ENCODE results near the gene CTTNBP2NL.
"Not testable (repeated sequence)": the region's sequence is repeated elsewhere in the genome, so short reads cannot be mapped to it uniquely, and the experiment has no call there.

Gene CTTNBP2NL

GRCh38 chr1:112386731-112387346 is 9.2 kb upstream of the CTTNBP2NL start:
- ATAC-seq = no peak
- DNase-seq = no peak

GRCh38 chr1:112387807-112388206 is 8.2 kb upstream of the CTTNBP2NL start:
- ATAC-seq = no peak
- DNase-seq = no peak

- DNase-seq (no peak), ATAC-seq (no peak)
Observed at GRCh38 chr1:112388436-112388835, 7.6 kb upstream of the CTTNBP2NL start.

GRCh38 chr1:112389689-112390088 is 6.3 kb upstream of the CTTNBP2NL start:
- ATAC-seq = peak; percentile 50
- DNase-seq = peak; percentile 19

GRCh38 chr1:112390335-112390734 is 5.7 kb upstream of the CTTNBP2NL start:
- ATAC-seq, DNase-seq: not testable (repeated sequence)

GRCh38 chr1:112390775-112391602 is 5.0 kb upstream of the CTTNBP2NL start:
- DNase-seq = peak; percentile 78

GRCh38 chr1:112391603-112391940 is 4.4 kb upstream of the CTTNBP2NL start:
- no peak for ATAC-seq

More at GRCh38 chr1:112390775-112391602, 5.0 kb upstream of the CTTNBP2NL start:
- peak; percentile 81 for ATAC-seq

GRCh38 chr1:112393631-112393974 is 2.4 kb upstream of the CTTNBP2NL start:
- no peak for ATAC-seq
- DNase-seq = no peak

More at GRCh38 chr1:112391603-112391940, 4.4 kb upstream of the CTTNBP2NL start:
- DNase-seq = no peak

- DNase-seq = no peak
- ATAC-seq = no peak
Observed at GRCh38 chr1:112394743-112395062, 1.3 kb upstream of the CTTNBP2NL start.

GRCh38 chr1:112395256-112395820 is 676 bp upstream of the CTTNBP2NL start:
- no peak for DNase-seq
- no peak for ATAC-seq

GRCh38 chr1:112396653-112397471 is 848 bp downstream of the CTTNBP2NL start:
- no peak for ATAC-seq

GRCh38 chr1:112397841-112398240 is 1.8 kb downstream of the CTTNBP2NL start:
- no peak for ATAC-seq
- DNase-seq = no peak

More at GRCh38 chr1:112396653-112397471, 848 bp downstream of the CTTNBP2NL start:
- DNase-seq = no peak

GRCh38 chr1:112399456-112399855 is 3.4 kb downstream of the CTTNBP2NL start:
- ATAC-seq (no peak), DNase-seq (no peak)

- DNase-seq, ATAC-seq: not testable (repeated sequence)
Observed at GRCh38 chr1:112400706-112401105, 4.7 kb downstream of the CTTNBP2NL start.

- peak; percentile 43 for ATAC-seq
- DNase-seq = no peak
Observed at GRCh38 chr1:112402682-112403643, 6.9 kb downstream of the CTTNBP2NL start.

GRCh38 chr1:112406771-112407170 is 10.8 kb downstream of the CTTNBP2NL start:
- DNase-seq (no peak), ATAC-seq (no peak)

- no peak for DNase-seq
- no peak for ATAC-seq
Observed at GRCh38 chr1:112409414-112409813, 13.4 kb downstream of the CTTNBP2NL start.

- DNase-seq = no peak
- ATAC-seq = no peak
Observed at GRCh38 chr1:112410673-112411072, 14.7 kb downstream of the CTTNBP2NL start.

GRCh38 chr1:112417271-112417670 is 21.3 kb downstream of the CTTNBP2NL start:
- DNase-seq = no peak
- ATAC-seq = no peak

- DNase-seq (no peak), ATAC-seq (no peak)
Observed at GRCh38 chr1:112418099-112418892, 22.3 kb downstream of the CTTNBP2NL start.

GRCh38 chr1:112423207-112423606 is 27.2 kb downstream of the CTTNBP2NL start:
- DNase-seq (no peak), ATAC-seq (no peak)

Measured in stimulated activated naive CD8-positive, alpha-beta T cell treated with anti-CD3 and anti-CD28 coated beads, Interleukin-15, Interleukin-2, amounts not matched to agents 100 U/mL and 50 U/mL, for 24 hours (primary cell).